ENCODE data around the gene AHCYL2. TPM values are rescaled to one million over a fixed set of nuclear protein-coding genes. Genes with fewer than 3 reads are reported as not detected.
A peak's percentile ranks its signal among the peaks of the same experiment; 100 is the strongest.

The AHCYL2 gene
- total RNA-seq, 1 experiment from 2014 or later, result 17.0 TPM

GRCh38 chr7:129435414-129435829 is 210.6 kb downstream of the AHCYL2 start:
- POLR2A ChIA-PET, result no interaction called here
- peak overlapping the region; percentile 74 for H3K9ac ChIP-seq (ENCODE audit: low read length)
- RAD21 ChIA-PET (ENCODE audit: low non-redundant PET in 1 of 2, low total read pairs in 2 of 2, uncharacterized antibody in 2 of 2, unreplicated experiment in 2 of 2), result no interaction called here
- TF ChIP-seq SIN3A (IDR thresholded peaks at IDR 0.05; ENCODE audit: low read depth) (no peak), SP1 (IDR thresholded peaks at IDR 0.05; ENCODE audit: low read depth) (no peak), TCF7L2 (IDR thresholded peaks at IDR 0.05; ENCODE audit: borderline replicate concordance, extremely low read depth, insufficient read depth, insufficient read length) (no peak), POLR2AphosphoS5 (IDR thresholded peaks at IDR 0.05; ENCODE audit: low read depth, low read length) (no peak), SRF (IDR thresholded peaks at IDR 0.05; ENCODE audit: low read depth) (no peak), POLR2A (IDR thresholded peaks at IDR 0.05; ENCODE audit: borderline replicate concordance, extremely low read depth, insufficient read depth, insufficient read length) (no peak), RAD21 (IDR thresholded peaks at IDR 0.05; ENCODE audit: low read depth) (no peak), EZH2 (IDR thresholded peaks at IDR 0.05) (no peak), CBX3 (IDR thresholded peaks at IDR 0.05; ENCODE audit: low read depth) (no peak), CTCF (IDR thresholded peaks at IDR 0.05 in 2 of 3, conservative IDR thresholded peaks at IDR 0.05 in 1 of 3; ENCODE audit: borderline replicate concordance in 1 of 3, insufficient read depth in 1 of 3, low read depth in 2 of 3, low read length in 2 of 3) (no peak), EGR1 (IDR thresholded peaks at IDR 0.05; ENCODE audit: low read depth) (no peak), REST (IDR thresholded peaks at IDR 0.05; ENCODE audit: low read depth) (no peak), EZH2phosphoT487 (IDR thresholded peaks at IDR 0.05; ENCODE audit: borderline replicate concordance) (no peak)
- no peaks in the 10 kb centered on the region for H3K9me3 ChIP-seq (ENCODE audit: control insufficient read depth in 1 of 2, insufficient read depth in 1 of 2, low read depth in 1 of 2, low read length in 2 of 2)
- DNase-seq (ENCODE audit: low read depth, low spot score), result no peak
- no peak overlapping the region for H2AFZ ChIP-seq (ENCODE audit: low read depth, low read length, poor library complexity, severe bottlenecking)
- peaks cover 12 to 36% of the 10 kb centered on the region in 2 experiments; a peak in 3 of 4 replicates for H3K4me1 ChIP-seq (ENCODE audit: control insufficient read depth in 1 of 2, insufficient read depth in 2 of 2, low read length in 2 of 2)
- ATAC-seq, result no peak
- CTCF ChIA-PET, result no interaction called here
- H3K79me2 ChIP-seq (ENCODE audit: insufficient read depth, low read length), result peaks cover 4% of the 10 kb centered on the region; the same call in 1 of the 2 replicates
- no peaks in the 10 kb centered on the region for H3K36me3 ChIP-seq (ENCODE audit: control insufficient read depth in 1 of 2, insufficient read depth in 2 of 2, low read length in 2 of 2)
- H3K4me3 ChIP-seq (replicated peaks in 1 of 2; ENCODE audit: low read depth in 1 of 2, low read length in 2 of 2), result peak overlapping the region; percentile 74 to 78
- no peaks in the 10 kb centered on the region for H3K9me2 ChIP-seq (ENCODE audit: insufficient read depth)
- no TSS peak for BruUV-seq (replicated peaks)
- H3K4me2 ChIP-seq (ENCODE audit: low read length), result peak overlapping the region; percentile 81
- intact Hi-C loops (cut with micrococcal nuclease), result no loop called here
- H4K20me1 ChIP-seq (ENCODE audit: insufficient read depth), result no peaks in the 10 kb centered on the region
- H3K27me3 ChIP-seq (ENCODE audit: insufficient read depth, low read length), result no peaks in the 10 kb centered on the region
- H3K27ac ChIP-seq (ENCODE audit: low read depth, low read length), result no peak overlapping the region

Measured in HCT116 (cell line).